Stimulated activated CD8-positive, alpha-beta memory T cell treated with anti-CD3 and anti-CD28 coated beads, Interleukin-15, amount 100 ng/mL, for 1 hour (primary cell): Measurements from ENCODE around the gene PSG1.
"Not testable (repeated sequence)": the region's sequence is repeated elsewhere in the genome, so short reads cannot be mapped to it uniquely, and the experiment has no call there.

Source experiments
- DNase-seq: peaks from one replicate; pipeline ENCODE4 v3.0.0-alpha.2; 2020; ENCODE audit warnings: low read depth

PSG1 gene

DNA sequence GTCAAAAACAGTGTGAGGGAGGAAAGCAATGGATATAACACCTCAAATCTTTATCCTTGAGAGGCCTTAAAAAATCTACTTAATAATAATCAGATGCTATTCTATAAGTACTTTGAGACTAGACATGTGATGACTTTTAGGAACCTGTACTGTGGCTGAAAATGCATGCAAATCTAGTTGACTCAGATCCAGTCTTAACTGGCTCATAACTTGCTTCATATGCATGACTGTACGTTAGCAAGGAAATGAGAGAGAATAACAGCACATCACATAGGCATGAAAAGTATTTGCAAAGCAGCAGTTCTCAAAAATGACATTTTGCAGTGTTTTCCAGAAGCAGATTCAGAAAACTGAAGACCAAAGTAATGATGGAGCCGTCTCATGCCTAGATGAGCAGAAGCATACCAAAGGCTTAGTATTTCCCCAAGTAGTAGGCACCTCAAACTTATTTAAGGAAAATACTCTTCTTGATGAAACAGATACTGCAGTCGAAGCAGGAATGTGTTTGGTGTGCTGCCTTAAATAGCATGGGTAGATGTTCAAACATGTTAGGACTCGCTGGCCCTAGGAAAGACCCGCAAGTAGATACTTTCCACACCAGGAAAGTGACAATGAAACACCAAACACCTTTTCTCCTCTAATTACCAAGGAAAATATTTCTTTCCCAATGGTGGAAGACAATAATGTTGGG lies 59.4 kb downstream of the PSG1 start:
- not testable (repeated sequence) for DNase-seq

DNA sequence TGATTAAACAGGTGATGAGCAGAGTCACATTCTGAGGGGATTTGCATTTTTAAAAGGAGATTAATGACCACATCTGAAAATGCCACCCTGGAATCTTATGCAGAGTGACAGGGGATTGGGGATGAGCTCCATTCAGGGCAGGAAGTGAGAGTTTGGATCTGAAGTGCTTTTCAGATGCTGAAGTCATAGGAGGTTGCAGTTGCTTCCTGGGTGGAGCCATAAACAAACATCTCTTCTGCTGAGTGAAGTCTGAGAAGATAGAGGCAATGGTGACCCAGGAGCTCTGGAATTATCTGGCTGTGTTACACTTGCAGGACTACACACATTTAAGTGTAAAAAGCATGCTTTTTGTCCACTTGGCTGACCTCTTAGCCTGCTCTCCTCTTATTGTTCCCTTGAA lies 62.6 kb downstream of the PSG1 start:
- DNase-seq: no peak
